Activated T-cell treated with anti-CD3 and anti-CD28 coated beads for 1 hour (primary cell): Measurements from ENCODE around the gene NPFFR2.
"Not testable (repeated sequence)": the region's sequence is repeated elsewhere in the genome, so short reads cannot be mapped to it uniquely, and the experiment has no call there.

ENCODE experiments used
- DNase-seq: peaks from one replicate; pipeline ENCODE4 v3.0.0-alpha.2; 2020; ENCODE audit warnings: low read depth

NPFFR2 gene

DNA sequence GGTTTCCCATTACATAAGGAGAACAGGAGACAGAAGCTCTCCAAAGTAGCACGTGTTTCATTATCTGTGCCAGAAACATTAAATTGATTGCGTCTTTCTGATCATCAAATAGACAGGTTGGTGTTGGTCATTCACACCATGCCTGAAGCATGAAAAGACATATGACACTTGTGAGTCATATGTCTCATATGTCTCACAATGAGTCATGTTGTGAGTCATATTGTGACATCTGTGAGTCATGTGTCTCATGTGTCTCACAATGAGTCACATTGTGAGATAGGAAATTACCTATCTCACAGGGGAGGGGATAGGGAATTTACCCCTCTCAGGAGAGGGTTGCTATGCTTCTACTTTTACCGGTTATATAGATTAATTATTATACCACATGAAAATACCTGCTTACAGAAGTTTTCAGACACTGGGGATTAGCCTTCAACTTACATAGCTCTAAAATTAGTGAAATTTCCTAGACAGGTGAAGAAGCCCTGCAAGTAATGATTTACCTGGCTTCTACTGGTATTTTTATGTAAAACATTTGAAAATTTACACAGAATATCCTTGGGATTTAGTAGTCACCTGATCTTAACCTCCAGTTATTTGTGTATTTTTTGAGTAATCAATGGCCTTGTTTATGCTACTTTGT is 80.8 kb downstream of the NPFFR2 start:
- no peak for DNase-seq

DNA sequence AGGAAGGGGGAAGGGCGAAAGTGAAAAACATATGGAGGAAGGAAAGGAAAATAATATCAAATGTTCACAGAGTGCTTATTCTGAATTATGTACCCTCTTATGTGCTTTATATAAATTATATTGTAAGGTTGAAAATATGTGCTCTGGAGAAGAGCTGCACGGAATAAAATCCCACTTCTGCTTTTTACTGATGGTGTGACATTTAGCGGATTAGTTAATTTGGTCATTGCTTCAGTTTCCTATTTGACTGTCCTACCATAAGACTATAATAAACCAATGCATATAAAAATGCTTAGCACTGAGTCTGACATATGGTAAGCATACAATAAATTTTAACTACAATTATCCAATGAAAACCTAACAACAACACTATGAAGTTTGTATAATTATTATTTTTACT is 86.2 kb downstream of the NPFFR2 start:
- DNase-seq: no peak

DNA sequence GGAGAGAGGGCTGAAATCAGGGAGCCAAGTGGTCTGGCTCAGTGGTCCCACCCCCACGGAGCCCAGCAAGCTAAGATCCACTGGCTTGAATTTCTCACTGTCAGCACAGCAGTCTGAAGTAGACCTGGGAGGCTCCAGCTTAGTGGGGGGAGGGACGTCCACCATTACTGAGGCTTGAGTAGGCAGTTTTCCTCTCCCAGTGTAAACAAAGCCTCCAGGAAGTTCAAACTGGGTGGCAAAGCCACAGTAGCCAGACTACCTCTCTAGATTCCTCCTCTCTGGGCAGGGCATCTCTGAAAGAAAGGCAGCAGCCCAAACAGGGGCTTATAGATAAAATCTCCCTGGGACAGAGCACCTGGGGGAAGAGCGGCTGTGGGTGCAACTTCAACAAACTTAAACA is 88.1 kb downstream of the NPFFR2 start:
- DNase-seq: no peak

DNA sequence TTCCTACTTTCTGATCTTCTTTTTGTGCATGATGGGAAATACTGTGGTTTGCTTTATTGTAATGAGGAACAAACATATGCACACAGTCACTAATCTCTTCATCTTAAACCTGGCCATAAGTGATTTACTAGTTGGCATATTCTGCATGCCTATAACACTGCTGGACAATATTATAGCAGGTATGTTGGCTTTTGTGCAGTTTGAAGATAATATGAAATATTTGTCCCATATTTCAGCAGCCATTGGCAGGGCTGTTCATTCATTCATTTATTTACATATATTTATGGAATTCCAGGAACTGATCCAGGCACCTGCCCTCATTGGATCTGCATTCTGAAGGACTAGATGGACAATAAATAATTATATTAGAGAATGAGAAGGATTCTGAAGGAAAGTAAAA is 96.9 kb downstream of the NPFFR2 start:
- no peak for DNase-seq

DNA sequence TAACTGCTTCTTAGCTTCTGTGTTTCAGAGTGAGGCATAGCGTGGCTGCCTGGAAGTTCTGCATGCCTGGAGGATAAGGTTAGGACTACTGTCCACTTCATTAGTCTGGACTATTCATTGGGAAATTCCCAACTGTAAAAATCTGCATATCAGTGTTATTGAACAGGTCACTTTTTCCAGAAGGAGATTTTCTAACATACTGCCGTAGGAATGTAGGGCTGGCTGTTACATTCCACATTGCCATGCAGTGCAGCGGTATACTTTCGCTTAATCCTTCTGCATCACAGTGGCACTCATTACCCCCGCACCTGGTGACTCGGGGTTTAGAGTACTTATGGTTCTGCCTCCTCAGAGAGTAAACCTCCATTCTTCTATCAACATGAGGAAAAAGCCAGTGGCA is 104.6 kb downstream of the NPFFR2 start:
- DNase-seq: no peak

DNA sequence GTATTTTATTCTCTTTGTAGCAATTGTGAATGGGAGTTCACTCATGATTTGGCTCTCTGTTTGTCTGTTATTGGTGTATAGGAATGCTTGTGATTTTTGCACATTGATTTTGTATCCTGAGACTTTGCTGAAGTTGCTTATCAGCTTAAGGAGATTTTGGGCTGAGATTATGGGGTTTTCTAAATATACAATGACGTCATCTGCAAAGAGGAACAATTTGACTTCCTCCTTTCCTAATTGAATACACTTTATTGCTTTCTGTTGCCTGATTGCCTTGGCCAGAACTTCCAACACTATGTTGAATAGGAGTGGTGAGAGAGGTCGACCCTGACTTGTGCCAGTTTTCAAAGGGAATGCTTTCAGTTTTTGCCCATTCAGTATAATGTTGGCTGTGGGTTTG is 108.2 kb downstream of the NPFFR2 start:
- not testable (repeated sequence) for DNase-seq

DNA sequence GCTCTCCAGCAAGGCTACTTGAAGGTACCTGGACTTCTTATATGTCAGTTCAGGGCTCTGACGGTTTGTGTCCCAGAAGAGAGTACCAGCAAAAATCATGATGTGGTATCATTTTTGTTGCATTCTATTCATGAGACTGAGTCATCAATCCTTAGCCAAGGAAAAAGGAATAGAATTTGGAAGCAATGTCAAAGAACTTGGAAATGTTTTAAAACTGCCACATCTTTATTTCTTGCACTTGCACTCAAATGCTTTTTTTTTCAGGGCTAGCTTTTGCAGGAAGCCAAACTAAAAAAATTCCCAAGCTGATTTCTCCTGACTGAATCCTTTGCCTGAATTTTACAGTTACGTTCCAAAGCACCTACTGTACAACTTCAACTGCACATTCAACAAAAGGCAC is 112.4 kb downstream of the NPFFR2 start:
- DNase-seq: no peak

DNA sequence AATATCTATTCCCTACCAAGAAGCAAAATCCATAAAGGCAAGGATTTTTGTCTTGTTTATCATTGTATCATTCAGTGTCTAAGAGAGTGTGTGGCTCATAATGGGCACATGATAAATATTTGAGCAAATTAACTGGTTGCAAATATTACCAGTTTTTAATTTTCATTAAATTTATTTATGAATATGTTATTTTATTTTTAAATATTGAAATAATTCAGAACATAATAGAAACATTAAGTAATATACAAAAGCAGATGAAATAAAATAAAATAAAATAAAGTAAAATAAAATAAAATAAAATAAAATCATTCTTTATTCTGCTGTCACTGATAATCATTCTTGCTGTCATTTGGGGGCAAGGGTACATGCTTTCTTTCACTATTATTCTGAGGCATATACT is 120.9 kb downstream of the NPFFR2 start:
- no peak for DNase-seq

DNA sequence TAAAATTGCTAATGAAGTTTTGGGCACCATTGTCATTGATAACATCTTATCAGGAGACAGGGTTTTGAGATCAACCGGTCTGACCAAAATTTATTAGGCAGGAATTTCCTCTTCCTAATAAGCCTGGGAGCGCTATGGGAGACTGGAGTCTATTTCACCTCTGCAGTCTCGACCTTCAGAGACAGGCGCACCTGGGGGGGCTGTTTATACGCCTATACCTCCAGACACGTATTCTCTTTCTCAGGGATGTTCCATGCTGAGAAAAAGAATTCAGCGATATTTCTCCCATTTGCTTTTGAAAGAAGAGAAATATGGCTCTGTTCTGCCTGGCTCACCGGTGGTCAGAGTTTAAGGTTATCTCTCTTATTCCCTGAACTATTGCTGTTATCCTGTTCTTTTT is 121.8 kb downstream of the NPFFR2 start:
- DNase-seq: not testable (repeated sequence)

DNA sequence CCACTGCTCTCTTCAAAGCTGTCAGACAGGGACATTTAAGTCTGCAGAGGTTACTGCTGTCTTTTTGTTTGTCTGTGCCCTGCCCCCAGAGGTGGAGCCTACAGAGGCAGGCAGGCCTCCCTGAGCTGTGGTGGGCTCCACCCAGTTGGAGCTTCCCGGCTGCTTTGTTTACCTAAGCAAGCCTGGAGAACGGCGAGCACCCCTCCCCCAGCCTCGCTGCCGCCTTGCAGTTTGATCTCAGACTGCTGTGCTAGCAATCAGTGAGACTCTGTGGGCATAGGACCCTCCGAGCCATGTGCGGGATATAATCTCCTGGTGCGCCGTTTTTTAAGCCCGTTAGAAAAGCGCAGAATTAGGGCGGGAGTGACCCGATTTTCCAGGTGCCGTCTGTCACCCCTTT is 137.5 kb downstream of the NPFFR2 start:
- DNase-seq: not testable (repeated sequence)

DNA sequence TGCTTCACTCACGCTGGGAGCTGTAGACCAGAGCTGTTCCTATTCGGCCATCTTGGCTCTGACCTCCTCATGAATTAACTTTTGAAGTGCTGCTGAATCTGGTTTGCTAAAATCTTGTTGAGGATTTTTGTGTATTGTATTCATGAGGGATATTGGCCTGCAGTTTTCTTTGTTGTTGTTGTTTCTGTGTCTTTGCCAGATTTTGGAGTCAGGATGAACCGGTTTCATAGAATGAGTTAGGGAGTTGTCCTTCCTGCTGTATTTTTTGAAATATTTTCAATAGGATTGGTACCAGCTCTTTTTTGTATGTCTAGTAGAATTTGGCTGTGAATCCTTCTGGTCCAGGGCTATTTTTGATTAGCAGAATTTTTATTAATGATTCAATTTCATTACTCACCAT is 138.1 kb downstream of the NPFFR2 start:
- no peak for DNase-seq

DNA sequence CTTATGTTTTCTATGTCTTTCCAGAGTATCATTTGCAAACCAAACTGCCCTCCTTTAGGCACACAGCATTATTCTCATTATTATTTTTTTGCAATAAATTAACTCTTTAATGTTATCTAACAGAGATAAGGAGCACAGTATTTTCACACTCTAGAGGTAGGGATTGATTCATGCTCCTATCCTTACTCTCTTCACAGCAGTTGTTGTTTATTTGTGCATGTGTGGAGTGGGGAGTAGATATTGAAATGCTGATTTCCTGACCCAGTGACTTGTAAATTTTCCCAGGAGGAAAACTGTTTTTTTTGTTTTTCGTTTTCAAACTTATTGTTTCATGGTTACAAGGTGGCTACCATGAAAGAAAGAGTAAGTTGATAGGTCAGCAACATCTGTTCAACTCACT is 140.0 kb downstream of the NPFFR2 start:
- DNase-seq: no peak

DNA sequence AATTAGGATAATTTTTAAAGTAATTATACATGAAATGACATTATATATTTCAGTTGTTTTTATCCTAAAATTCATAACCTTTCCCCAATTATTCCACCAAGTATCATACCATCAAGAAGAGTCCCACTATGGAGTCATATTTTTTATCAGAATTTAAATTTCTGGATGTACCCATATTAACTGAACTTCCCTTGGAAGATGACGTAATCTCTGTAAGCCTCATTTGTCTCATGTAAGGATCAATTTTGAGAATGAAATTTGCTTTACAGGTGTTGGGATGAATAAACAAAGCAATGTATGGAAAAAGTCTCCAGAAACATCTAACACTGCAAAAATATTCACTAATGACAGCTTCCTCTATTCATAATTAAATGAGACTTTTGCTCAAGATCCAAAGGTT is 147.5 kb downstream of the NPFFR2 start:
- no peak for DNase-seq

DNA sequence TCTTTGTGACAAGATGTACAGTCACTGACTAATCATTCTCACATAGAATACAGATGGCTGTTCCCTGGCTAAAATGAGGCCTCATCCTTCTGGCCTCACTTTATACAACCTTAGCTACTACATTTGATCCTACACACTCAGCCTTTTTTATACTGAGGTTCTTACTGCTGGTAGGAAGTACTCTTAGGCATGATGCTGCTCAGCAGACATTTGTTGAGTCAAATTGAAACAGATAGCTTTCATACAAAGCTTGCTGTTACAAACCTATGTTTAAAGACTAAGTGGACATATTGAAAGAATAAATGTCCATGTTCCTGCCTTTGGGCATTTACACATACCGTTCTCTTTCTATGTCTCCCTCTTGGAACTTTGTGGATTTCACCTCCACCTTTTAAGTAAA is 154.9 kb downstream of the NPFFR2 start:
- no peak for DNase-seq

DNA sequence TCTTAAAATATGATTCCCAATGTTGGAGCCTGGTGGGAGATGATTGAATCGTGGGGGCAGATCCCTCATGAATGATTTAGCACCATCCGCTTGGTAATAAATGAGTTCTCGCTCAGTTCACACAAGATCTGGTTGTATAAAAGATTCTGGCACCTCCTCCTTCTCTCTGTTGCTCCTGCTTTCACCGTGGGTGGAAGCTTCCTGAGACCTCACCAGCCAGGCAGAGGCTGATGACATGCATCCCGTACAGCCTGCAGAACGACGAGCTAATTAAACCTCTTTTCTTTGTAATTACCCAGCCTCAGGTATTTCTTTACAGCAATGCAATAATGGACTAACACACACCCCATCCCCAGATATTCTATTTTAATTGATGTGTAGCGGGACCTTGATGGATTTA is 162.2 kb downstream of the NPFFR2 start:
- no peak for DNase-seq

DNA sequence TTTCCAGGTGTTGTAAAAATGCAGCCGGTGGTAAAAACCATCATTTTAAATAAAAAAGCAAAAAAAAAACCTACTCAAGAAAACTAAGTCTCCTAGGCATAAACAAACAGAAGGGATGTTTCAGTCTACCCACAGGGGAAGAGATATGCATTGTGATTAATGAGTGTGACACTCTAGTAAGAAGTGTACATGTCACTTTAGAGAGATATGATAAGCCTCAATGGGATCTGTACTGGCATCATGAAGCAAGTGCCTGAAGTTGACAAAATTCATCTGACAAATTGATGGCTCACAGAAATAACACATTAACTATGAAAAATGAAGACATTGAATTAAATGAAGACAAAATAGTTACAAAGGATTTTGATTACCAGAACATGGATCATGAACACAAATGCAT is 162.7 kb downstream of the NPFFR2 start:
- no peak for DNase-seq
